Right cardiac atrium (tissue), 5 donors: ENCODE measurements around the gene ZNF407. TPM values are rescaled to one million over a fixed set of nuclear protein-coding genes. Genes with fewer than 3 reads are reported as not detected.

ENCODE experiments used
- ATAC-seq, 2 donors: fragments of 200-7000 bp; cut with Tn5 transposase; one replicate each; pipeline versions ENCODE4 v1.8.0 to v1.9.1; 2020; ENCODE audit warnings: moderate library complexity in 2 of 2, mild to moderate bottlenecking in 1 of 2
- DNase-seq, 3 donors: peaks; one replicate each; pipeline ENCODE4 v3.0.0-alpha.2; 2020
- H3K27ac ChIP-seq: one replicate; pipeline ENCODE4 v1.5.1; 2013; ENCODE audit warnings: mild to moderate bottlenecking, low read length, control low read depth, moderate library complexity
- H3K27me3 ChIP-seq: one replicate; pipeline ENCODE4 v1.6.1; 2013; ENCODE audit not compliant: control insufficient read depth, insufficient read depth
- H3K4me1 ChIP-seq: one replicate; pipeline ENCODE4 v1.6.1; 2013; ENCODE audit warnings: low read length; ENCODE audit not compliant: control insufficient read depth, insufficient read depth
- H3K4me3 ChIP-seq: one replicate; pipeline ENCODE4 v1.5.1; 2013; ENCODE audit warnings: low read length, control low read depth
- H3K9me3 ChIP-seq: one replicate; pipeline ENCODE4 v1.6.1; 2013; ENCODE audit warnings: low read length; ENCODE audit not compliant: control insufficient read depth
- WGBS: extraction: QIAGEN DNeasy Blood & Tissue Kit; methylation state at CpG from one replicate; pipeline ENCODE4 v1.1.7; 2013; 5-methylcytosine and 5-hydroxymethylcytosine counted together
- intact Hi-C, 4 donors: fragments of 100-400 bp; cut with DNase I; formaldehyde crosslinking; loops; one replicate each; pipeline versions ENCODE4 v1.11.0 to v1.14.0; 2022 to 2023
- polyA plus RNA-seq: library from polyadenylated mRNA; stranded (reverse); fragments of 200-250 nt; gene quantifications from one replicate; pipeline ENCODE4 v1.2.3, GENCODE V29; 2013
- total RNA-seq, 4 donors: library from RNA; stranded (reverse); fragmentation: NEBNext Ultra II Directional; extraction: Animal tissue kit (Norgen Biotek cat#: 25700); gene quantifications; one replicate each; pipeline ENCODE4 v1.2.1, GENCODE V29; 2021
- donor health status: healthy with polysubstance abuse.
- donor health status: DM: no; HTN: yes; CAD: no.
- donor health status: DM: no; HTN: no; CAD: no.
- donor health status: DM: no; HTN: yes; CAD: no; lungs with severe emphysema.
- donor health status: DM: yes; HTN: yes; CAD: no.

ZNF407 gene
- total and polyA plus RNA-seq, 5 donors: 3.8 to 14.7 (median 12.7) TPM

GRCh38 chr18:74651327-74652128, 53.9 kb downstream of the ZNF407 start:
- intact Hi-C loops: loop anchor here (5.0 to 10.0 kb wide), 3 partner anchors 313 to 826 kb away; no protein-coding TSS in a partner anchor
- no peaks in the 10 kb centered on the region for H3K4me1 ChIP-seq
- 83% methylated on average over 8 of the region's 8 CpGs for WGBS
- H3K4me3 ChIP-seq: no peak overlapping the region
- DNase-seq: no peak
- H3K27me3 ChIP-seq: no peaks in the 10 kb centered on the region
- no peak overlapping the region for H3K27ac ChIP-seq
- ATAC-seq: no peak
- no peaks in the 10 kb centered on the region for H3K9me3 ChIP-seq

GRCh38 chr18:74652392-74652988, 54.8 kb downstream of the ZNF407 start:
- no peak for ATAC-seq
- H3K27me3 ChIP-seq: no peaks in the 10 kb centered on the region
- 37% methylated on average over 4 of the region's 4 CpGs for WGBS
- intact Hi-C loops: loop anchor here (5.0 to 10.0 kb wide), 3 partner anchors 312 to 825 kb away; no protein-coding TSS in a partner anchor
- no peaks in the 10 kb centered on the region for H3K9me3 ChIP-seq
- H3K4me1 ChIP-seq: no peaks in the 10 kb centered on the region
- no peak overlapping the region for H3K4me3 ChIP-seq
- no peak overlapping the region for H3K27ac ChIP-seq
- DNase-seq: no peak

DNA sequence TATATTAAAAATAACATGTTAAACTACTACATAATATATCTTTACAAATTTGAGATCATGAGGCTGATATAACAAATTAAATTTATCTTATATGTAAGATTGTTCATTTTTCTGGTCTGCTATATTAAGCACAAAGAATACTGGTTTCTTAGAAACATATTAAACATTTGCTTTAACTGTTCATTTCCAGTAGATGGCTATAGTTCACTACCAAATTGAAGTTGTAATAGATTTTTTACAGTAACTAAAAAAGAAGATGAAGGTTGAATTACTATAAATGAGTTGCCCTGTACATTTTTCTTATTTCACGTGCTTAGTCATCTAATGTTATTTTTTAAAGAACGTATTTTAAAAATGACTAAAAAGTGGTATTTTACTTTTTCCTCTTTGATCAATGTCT, 57.0 kb downstream of the ZNF407 start:
- H3K27ac ChIP-seq: no peak overlapping the region
- intact Hi-C loops: loop anchor here (5.0 to 10.0 kb wide), 3 partner anchors 310 to 823 kb away; no protein-coding TSS in a partner anchor
- DNase-seq (no peak), ATAC-seq (no peak)
- H3K9me3 ChIP-seq: no peaks in the 10 kb centered on the region
- no peaks in the 10 kb centered on the region for H3K27me3 ChIP-seq
- 61% methylated on average over 2 of the region's 2 CpGs for WGBS
- H3K4me1 ChIP-seq: no peaks in the 10 kb centered on the region
- no peak overlapping the region for H3K4me3 ChIP-seq

DNA sequence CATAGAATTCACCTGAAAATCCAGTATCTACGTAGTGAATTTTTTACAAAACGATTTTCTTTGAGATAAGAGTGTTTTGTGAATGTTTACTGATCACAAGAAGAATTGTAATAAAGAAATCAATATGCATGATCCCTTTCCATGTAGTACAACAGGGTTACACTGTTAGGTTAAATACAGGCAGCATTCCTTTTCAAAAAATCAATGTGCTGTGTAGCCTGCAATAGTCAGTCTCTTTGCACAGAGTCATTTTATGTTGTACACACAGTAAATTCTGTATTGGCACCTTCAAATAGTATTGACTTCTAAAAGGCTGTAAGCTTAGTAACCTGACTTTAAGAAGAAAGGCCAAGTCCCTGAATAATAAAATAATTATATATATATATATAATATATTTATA, 63.3 kb downstream of the ZNF407 start:
- DNase-seq: no peak
- no peak overlapping the region for H3K27ac ChIP-seq
- WGBS: 88% methylated on average over 2 of the region's 2 CpGs
- no peak for ATAC-seq
- no peaks in the 10 kb centered on the region for H3K9me3 ChIP-seq
- no peaks in the 10 kb centered on the region for H3K27me3 ChIP-seq
- H3K4me3 ChIP-seq: no peak overlapping the region
- intact Hi-C loops: loop anchor here in 1 of 4 donors (10.0 kb wide), 1 partner anchor 304 kb away; no protein-coding TSS in a partner anchor
- H3K4me1 ChIP-seq: no peaks in the 10 kb centered on the region

- intact Hi-C loops: loop anchor here in 1 of 4 donors (10.0 kb wide), 1 partner anchor 303 kb away; no protein-coding TSS in a partner anchor
- no peaks in the 10 kb centered on the region for H3K27me3 ChIP-seq
- DNase-seq (no peak), ATAC-seq (no peak)
- WGBS: 73% methylated on average over 6 of the region's 6 CpGs
- H3K4me1 ChIP-seq: no peaks in the 10 kb centered on the region
- H3K4me3 ChIP-seq: no peak overlapping the region
- no peaks in the 10 kb centered on the region for H3K9me3 ChIP-seq
- no peak overlapping the region for H3K27ac ChIP-seq
Observed at GRCh38 chr18:74661691-74662090, 64.0 kb downstream of the ZNF407 start.

GRCh38 chr18:74662622-74663021, 65.0 kb downstream of the ZNF407 start:
- intact Hi-C loops: loop anchor here in 1 of 4 donors (10.0 kb wide), 1 partner anchor 302 kb away; no protein-coding TSS in a partner anchor
- 48% methylated on average over 2 of the region's 2 CpGs for WGBS
- ATAC-seq (no peak), DNase-seq (no peak)
- no peaks in the 10 kb centered on the region for H3K27me3 ChIP-seq
- H3K9me3 ChIP-seq: no peaks in the 10 kb centered on the region
- no peak overlapping the region for H3K27ac ChIP-seq
- H3K4me1 ChIP-seq: no peaks in the 10 kb centered on the region
- H3K4me3 ChIP-seq: no peak overlapping the region

- Histone ChIP-seq H3K4me3 (no peak overlapping the region), H3K27me3 (no peaks in the 10 kb centered on the region), H3K4me1 (no peaks in the 10 kb centered on the region), H3K9me3 (no peaks in the 10 kb centered on the region), H3K27ac (no peak overlapping the region)
- DNase-seq (no peak), ATAC-seq (no peak)
- 97% methylated on average over 4 of the region's 4 CpGs for WGBS
- intact Hi-C loops: loop anchor here in 1 of 4 donors (10.0 kb wide), 1 partner anchor 299 kb away; no protein-coding TSS in a partner anchor
Observed at GRCh38 chr18:74665346-74665745, 67.7 kb downstream of the ZNF407 start.

- no peaks in the 10 kb centered on the region for H3K27me3 ChIP-seq
- H3K9me3 ChIP-seq: no peaks in the 10 kb centered on the region
- H3K4me3 ChIP-seq: no peak overlapping the region
- H3K27ac ChIP-seq: no peak overlapping the region
- ATAC-seq (no peak), DNase-seq (peak in 1 of 3 donors; percentile 18)
- intact Hi-C loops: loop anchor here in 1 of 4 donors (10.0 kb wide), 1 partner anchor 299 kb away; no protein-coding TSS in a partner anchor
- 96% methylated on average over 9 of the region's 9 CpGs for WGBS
- H3K4me1 ChIP-seq: no peaks in the 10 kb centered on the region
Observed at GRCh38 chr18:74665905-74666304, 68.2 kb downstream of the ZNF407 start.

DNA sequence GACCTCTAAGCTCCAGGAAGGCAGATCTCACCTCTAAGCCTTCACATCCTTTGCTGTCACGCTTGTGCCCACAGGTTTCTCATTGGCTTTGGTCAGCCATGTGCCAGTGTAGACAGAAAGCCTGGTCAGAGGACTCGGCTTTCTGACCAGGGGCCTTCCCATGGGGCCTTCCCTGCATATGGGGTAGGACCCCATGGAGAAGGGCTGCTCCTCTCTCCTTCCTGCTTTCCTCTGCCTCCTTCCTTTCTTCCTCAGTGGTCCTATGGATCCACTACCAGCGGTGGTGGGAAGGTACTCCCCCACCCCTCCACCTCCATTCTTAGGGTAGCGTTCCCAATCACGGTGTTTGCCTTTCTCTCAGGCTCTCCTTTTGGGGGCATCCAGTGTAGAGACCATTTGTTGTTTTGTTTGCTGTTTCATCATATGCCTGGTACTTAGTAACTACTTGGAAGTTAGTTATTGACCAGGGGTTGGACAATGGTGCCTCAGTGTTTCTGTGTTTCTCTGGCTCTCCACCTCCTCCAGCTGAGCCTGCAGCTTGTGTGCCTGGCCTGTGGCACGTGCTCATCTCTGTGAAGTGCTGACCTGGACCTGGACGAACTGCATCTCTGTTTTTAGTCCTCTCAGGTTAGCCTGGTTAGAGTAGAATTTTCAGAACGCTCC, 71.6 kb downstream of the ZNF407 start:
- intact Hi-C loops: loop anchor here in 1 of 4 donors (10.0 kb wide), 1 partner anchor 296 kb away; no protein-coding TSS in a partner anchor
- Histone ChIP-seq H3K27me3 (no peaks in the 10 kb centered on the region), H3K4me1 (no peaks in the 10 kb centered on the region), H3K4me3 (no peak overlapping the region), H3K9me3 (no peaks in the 10 kb centered on the region), H3K27ac (no peak overlapping the region)
- no peak for ATAC-seq
- 96% methylated on average over 8 of the region's 8 CpGs for WGBS
- DNase-seq: no peak

- no peak overlapping the region for H3K27ac ChIP-seq
- no peaks in the 10 kb centered on the region for H3K4me1 ChIP-seq
- no peak overlapping the region for H3K4me3 ChIP-seq
- intact Hi-C loops: no loop called here
- H3K27me3 ChIP-seq: no peaks in the 10 kb centered on the region
- ATAC-seq: no peak
- DNase-seq: no peak
- 89% methylated on average over 6 of the region's 6 CpGs for WGBS
- H3K9me3 ChIP-seq: no peaks in the 10 kb centered on the region
Observed at GRCh38 chr18:74672371-74672770, 74.7 kb downstream of the ZNF407 start.

- no peaks in the 10 kb centered on the region for H3K4me1 ChIP-seq
- intact Hi-C loops: no loop called here
- no peaks in the 10 kb centered on the region for H3K27me3 ChIP-seq
- H3K4me3 ChIP-seq: no peak overlapping the region
- ATAC-seq (no peak), DNase-seq (no peak)
- H3K9me3 ChIP-seq: no peaks in the 10 kb centered on the region
- H3K27ac ChIP-seq: no peak overlapping the region
- 61% methylated on average over 2 of the region's 2 CpGs for WGBS
Observed at GRCh38 chr18:74674487-74674886, 76.8 kb downstream of the ZNF407 start.
